ENCODE measurements around the gene EIF1AX.
A peak's percentile ranks its signal among the peaks of the same experiment; 100 is the strongest.
"Not testable (repeated sequence)": the region's sequence is repeated elsewhere in the genome, so short reads cannot be mapped to it uniquely, and the experiment has no call there.

Gene EIF1AX, protein sequence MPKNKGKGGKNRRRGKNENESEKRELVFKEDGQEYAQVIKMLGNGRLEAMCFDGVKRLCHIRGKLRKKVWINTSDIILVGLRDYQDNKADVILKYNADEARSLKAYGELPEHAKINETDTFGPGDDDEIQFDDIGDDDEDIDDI

DNA sequence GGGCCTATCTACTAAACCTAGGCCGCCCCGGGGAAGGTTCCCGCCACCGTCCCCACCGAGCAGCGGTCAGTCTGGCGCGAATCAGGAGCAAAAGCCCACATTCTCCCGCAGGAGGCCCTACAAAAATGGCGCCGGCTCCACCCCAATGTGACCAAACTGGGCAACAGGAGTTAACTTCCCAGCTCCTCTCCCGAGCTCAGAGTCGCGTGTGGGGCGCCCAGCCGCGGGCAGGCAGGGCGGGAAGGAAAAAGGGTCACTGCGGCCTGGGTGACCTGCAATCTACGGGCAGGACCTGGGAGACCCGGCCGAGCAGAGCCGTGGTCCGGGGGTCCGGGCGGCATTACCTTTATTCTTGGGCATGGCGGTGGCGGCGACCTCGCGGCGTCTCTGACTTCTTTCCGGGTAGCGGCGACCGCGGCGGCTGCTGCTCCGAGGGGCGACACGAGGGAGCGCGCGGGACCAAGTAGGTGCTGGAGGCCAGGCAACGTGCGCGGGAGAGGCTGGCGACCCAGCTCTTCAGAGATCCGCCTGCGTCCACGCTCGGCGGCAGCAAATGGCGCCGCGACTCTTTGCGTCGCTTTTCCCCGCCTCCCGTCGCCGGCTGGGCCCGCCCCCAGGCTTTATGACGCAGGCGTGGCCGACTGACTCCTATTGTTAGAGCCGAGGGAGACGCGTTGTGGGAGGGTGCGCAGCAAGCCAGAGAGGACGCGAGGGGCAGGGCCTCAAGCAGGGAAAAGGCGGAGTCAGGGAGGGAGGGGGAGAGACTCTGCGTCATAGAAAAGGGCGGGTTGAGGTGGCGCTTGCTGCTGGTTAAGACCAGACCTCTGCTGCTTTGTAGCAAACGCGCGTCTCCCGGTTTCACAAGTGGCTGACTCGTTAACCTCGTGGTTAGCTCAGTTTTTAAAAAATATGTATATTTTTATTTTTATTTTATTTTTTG is at the start of gene EIF1AX:
Gene EIF1AX, minus strand, starts transcription at position 558 of the 940 bp plus-strand sequence. Its CDS starts 198 bp downstream, at position 360.
- peak; percentile 99 for DNase-seq

- no peak for DNase-seq
These were observed 47.5 kb upstream of the EIF1AX start for GRCh38 chrX:20189171-20189570.

GRCh38 chrX:20181598-20182329 is 40.1 kb upstream of the EIF1AX start:
- DNase-seq = no peak

DNA sequence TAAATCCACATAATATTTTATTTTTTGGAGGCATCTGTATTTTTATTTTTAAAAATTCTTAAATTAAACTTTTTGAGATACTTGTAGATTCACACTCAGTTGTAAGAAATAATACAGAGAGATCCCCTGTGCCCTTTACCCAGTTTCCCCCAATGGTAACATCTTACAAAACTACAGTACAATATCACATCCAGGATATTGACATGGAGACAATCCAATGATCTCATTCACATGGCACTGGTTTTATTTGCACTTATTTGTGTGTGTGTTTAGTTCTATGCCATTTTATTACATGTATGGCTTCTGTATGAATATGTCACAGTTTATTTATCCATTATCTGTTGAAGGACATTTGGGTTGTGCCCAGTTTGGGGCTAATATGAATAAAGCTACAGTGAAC is 35.5 kb upstream of the EIF1AX start:
- no peak for DNase-seq

DNA sequence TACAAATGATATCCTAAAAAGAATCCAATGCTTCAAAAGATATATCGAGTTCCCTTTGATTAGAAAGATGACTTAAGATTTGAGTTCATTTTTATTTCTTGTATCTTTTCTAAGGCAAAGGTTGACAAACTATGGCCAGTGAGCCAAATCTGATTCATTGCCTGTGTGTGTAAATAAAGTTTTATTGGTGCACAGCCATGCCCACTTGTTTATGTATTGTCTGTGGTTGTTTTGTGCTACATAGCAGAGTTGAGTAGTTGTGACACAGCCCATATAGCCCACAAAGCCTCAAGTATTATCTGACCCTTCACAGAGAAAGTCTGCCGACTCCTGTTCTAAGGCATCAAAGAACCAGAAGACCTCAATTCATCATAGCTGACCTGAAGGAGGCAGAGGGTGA is 32.2 kb upstream of the EIF1AX start:
- DNase-seq = no peak

DNA sequence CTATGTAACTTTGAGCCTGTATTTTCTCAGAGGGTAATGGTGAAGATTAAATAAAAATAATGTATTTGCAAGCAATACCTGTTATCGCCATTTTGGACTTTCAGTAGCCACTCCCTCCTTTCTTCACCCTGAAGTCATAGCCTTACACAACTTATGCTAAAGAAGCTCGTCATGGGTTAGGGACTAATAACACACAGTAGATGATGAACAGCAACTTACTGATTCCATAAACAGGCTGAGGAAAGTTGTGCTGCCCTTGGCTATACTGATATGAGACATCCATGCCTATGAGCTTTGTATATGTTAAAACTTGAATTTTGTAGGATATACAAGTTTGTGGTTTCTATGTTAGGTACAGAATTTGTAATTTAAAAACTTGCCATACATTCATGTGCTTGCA is 31.7 kb upstream of the EIF1AX start:
- no peak for DNase-seq

DNA sequence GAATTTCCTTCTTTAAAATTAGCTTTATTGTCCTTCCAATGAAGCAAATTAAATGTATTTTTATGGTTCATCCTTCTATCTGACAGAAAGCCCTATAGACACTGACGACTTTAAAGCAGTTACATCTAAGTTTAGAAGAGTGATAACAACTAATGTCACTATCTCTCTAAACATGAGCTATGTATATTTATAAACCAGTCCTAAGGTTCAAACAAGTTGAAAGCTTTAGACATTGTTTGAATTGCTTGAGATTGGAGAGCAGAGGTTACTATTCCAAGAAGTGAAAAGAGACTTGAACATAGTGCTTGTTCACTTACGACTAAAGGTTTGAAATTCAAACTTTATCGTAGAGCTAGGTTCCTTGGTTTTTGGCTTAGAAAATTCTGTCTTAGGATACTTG is 30.2 kb upstream of the EIF1AX start:
- no peak for DNase-seq

DNA sequence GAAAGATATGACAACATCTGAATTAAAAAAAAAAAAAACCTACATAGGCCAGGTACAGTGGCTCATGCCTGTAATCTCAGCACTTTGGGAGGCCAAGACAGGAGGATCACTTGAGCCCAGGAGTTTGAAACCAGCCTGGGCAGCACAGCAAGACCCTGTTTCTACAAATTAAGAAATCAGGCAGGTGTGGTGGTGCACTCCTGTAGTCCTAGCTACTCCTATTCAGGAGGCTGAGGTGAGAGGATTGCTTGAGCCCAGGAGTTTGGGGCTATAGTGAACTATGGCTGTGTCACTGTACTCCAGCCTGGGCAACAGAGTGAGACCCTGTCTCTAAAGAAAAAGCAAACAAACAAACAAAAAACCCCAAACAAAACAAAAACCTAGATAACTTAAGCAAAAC is 20.9 kb upstream of the EIF1AX start:
- DNase-seq = not testable (repeated sequence)

- no peak for DNase-seq
These were observed 18.3 kb upstream of the EIF1AX start for GRCh38 chrX:20159797-20160385.

DNA sequence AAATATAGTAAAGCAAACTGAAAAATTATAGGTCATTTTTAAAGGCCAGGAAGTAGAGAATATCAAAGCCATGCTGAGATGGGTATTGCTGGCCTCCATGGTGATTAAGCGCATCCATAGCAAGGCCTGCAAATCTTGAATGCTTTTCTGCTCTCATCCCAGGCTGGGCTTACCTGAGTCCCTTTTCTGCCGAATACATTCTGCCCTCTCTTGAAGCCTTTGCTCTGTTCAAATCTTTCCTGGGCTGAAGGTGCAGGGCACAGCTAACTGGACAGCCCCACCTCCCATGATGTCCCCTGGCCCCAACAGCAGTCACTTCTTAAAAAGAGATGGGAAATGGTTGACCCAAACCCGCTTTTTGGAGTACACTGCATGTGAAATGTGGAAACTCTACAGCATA is 10.1 kb upstream of the EIF1AX start:
- no peak for DNase-seq

DNA sequence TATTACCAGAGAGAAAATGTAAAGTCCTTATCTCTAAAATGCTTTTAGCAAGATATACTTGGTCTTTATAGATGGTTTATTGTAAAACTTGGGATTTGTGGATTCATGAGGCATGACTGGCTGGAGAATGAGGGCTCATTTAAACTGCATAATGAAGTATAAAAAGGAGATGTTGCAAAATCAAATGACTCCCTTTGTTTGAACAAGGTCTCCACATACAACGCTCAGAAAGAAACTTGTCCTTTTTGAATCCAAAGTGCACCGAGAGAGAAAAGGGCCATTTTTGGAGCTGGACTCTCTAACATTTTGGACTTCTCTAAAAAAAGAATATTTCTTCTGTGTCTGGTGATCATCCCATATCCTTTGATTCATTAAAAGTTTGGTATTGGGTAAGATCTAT is 7.7 kb upstream of the EIF1AX start:
- no peak for DNase-seq

DNA sequence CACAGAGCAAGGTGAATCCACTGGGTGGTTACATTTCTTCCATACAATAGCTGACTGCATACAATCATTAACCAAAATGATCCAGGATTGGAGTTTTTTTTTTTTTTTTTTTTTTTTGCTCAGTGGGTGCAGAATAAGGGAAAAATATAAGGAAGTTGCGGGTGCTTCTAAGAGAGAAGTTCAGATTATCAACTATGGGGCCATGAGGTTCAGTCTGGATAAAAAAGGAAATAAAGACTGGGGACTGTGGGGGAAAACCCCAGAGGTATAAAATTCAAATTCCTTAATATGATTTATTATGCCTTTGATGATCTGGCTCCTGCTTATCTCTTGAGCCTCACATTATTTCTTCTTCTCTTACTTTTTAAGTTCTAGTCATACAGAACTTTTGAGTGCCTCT is 5.9 kb upstream of the EIF1AX start:
- no peak for DNase-seq

DNA sequence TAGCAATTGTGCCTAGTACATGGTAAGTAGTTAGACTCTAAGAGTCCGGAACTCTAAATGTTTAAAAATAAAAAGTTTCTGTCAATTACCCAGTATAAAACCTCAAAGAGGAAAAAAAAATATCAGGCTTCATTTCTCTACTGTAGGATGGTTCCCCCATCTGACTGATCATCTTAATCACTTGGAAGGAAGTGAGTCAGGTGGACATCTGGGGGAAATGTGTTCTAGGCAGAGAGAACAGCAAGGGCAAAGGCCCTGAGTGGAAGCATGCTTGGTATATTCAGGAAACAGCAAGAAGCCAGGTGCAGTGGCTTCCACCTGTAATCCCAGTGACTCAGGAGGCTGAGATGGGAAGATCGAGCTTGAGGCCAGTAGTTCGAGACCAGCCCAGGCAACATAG is 2.9 kb upstream of the EIF1AX start:
- DNase-seq = no peak

- no peak for DNase-seq
These were observed 1.9 kb upstream of the EIF1AX start for GRCh38 chrX:20143561-20143960.

- no peak for DNase-seq
These were observed 1.5 kb upstream of the EIF1AX start for GRCh38 chrX:20143111-20143510.

DNA sequence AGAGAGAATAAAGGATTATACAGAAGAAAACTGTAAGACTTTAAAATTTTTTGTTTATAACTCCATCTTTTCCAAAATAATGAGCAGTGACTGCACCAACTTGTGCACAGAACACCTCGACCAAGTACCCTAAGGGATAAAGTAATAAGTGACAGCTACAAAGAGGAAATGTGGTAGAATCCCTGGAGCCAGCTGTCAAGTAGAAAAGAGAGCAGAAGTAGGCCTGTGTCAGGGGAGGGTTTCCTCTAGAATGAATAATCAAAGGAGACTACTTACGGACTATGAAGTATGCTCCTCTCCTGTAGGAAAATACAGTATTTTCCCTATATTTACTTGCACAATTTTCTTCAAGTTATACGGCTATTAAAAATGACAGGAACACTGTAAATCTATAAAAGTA is 1.2 kb downstream of the EIF1AX start:
- DNase-seq = no peak

DNA sequence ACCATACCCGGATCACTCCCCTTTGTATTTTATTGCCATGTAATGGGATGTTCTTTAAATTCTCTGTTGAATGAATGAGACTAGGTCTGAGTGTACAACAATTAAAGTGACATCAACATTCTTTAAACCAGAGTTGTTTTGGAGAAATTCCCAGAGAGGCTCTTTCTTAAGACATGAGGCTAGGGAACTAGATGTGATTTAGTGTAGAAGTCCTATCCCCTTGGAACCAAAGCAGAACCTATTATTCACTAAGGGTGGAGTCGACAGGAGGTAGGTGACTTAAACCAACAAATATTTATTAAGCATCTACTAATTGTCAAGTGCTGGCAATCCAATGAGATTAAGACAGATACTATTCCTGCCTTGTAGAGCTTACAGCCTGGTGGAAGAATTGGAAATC is 1.7 kb downstream of the EIF1AX start:
- no peak for DNase-seq

DNA sequence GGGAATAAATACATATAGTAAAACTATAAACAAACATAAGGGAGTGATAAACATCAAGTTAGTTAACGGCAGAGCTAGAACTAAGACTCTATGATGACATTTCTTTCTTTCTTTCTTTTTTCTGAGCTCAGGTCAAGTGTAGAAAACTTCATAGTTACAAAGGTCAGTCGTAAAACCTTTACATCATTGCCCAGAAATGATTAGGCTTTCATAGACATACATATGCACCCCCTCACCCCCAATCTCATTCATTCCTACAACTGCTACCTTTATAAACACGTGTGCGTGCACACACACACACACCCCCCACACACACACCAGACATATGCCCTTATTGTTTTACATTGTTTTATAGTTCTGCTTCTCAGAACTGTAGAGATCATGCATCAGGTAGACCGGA is 5.7 kb downstream of the EIF1AX start:
- DNase-seq = no peak

DNA sequence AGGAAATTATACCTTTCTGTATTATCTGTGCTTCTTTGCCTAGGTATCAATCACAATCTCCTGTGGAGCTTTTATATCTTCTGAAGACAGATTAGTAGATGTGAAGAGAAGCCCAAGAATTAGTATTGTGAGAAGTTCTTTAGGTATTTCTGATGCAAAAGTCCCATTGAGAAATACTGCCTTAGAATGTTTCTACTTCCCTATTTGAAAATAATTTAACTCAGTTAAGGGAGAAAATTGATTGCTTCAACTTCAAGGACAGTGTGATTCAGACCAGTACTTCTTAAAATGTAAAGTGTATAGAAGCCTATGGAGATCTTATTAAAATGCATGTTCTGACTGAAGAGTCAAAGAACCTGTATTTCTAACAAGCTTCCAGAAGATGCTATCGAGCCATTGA is 9.0 kb downstream of the EIF1AX start:
- DNase-seq = no peak

DNA sequence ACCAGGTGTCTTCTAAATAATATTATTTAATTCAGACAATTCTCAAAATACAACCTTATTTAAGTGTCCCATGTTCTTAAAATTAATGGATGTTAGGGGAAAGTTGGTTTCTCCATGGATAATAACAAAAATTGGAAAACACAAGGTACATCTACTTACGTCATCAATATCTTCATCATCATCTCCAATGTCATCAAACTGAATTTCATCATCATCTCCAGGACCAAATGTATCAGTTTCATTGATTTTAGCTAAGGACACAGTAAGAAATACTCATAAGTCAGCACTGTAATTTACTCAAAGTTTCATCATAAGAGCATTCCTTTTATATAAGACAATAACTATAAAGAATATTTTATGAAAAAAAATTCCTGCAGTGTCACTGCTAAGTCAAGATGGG is 11.3 kb downstream of the EIF1AX start:
- no peak for DNase-seq

DNA sequence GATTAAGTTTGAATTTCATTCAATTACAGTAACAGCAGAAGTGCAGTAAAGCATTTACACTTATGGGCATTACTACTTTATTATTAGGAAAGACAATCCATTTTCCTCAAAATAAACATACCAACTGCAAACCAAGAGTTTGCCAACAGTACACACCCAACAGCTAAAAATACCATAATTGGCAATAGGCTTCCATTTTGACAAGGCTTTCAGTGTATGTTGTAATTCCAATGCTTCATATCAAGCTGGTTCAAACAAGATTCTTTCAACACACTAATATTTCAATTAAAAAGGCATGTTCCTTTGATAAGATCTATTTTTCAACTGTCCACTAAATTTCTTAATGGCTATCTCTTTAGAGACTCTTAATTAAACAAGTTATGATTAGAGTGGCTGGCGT is 12.1 kb downstream of the EIF1AX start:
- DNase-seq = no peak

DNA sequence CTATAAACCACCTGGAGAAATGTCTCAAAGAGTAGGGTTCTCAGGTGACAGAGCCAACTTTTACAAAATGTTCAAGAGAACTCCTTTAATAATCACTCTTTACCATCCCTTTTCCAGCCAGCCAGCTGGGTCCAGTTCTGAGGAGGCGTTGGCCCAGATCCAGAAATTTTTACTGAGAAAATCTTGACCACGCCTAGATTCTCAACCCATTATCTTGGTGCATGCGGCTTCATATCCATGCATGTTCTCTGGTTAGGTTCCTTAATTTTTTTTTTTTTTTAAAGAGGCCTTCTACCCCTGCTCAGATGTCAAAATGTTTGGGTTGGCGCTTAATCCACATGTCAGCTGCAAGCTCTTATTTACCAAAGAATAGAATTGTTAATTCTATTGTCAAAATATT is 13.0 kb downstream of the EIF1AX start:
- DNase-seq = no peak

GRCh38 chrX:20127440-20127839 is 14.2 kb downstream of the EIF1AX start:
- not testable (repeated sequence) for DNase-seq
